Large intestine (tissue), 3 donors: ENCODE results near the gene UBB. TPM values are rescaled to one million over a fixed set of nuclear protein-coding genes. Genes with fewer than 3 reads are reported as not detected.

Experiments
- DNase-seq, 2 donors: peaks; one replicate each; pipeline versions ENCODE4 v3.0.0 to v3.0.0-alpha.2; 2013
- H3K27ac ChIP-seq: one replicate; pipeline ENCODE4 v1.5.1; 2013; ENCODE audit warnings: low read length
- H3K27me3 ChIP-seq: 2 replicates; pipeline ENCODE4 v1.6.1; 2013; ENCODE audit warnings: low read length; ENCODE audit not compliant: control insufficient read depth, insufficient read depth
- H3K36me3 ChIP-seq: 2 replicates; pipeline ENCODE4 v1.6.1; 2013; ENCODE audit warnings: low read length; ENCODE audit not compliant: control insufficient read depth, insufficient read depth
- H3K4me1 ChIP-seq: one replicate; pipeline ENCODE4 v1.6.1; 2013; ENCODE audit warnings: low read length; ENCODE audit not compliant: control insufficient read depth, insufficient read depth
- H3K4me3 ChIP-seq: one replicate; pipeline ENCODE4 v1.5.1; 2013; ENCODE audit warnings: low read length
- H3K9me3 ChIP-seq: one replicate; pipeline ENCODE4 v1.6.1; 2013; ENCODE audit warnings: mild to moderate bottlenecking, low read depth, low read length, moderate library complexity; ENCODE audit not compliant: control insufficient read depth
- WGBS: methylation state at CpG from one replicate; pipeline ENCODE4 v1.1.5; 2013; ENCODE audit warnings: low lambda C conversion rate; ENCODE audit not compliant: insufficient coverage; 5-methylcytosine and 5-hydroxymethylcytosine counted together
- polyA plus RNA-seq: library from polyadenylated mRNA; unstranded; fragments of 120-200 nt; gene quantifications from one replicate; pipeline ENCODE4 v1.2.1, GENCODE V29; 2013

UBB gene
- polyA plus RNA-seq, 1 donor: 1,870 TPM

GRCh38 chr17:16417399-16417798, 36.5 kb downstream of the UBB start:
- no peaks in the 10 kb centered on the region for H3K9me3 ChIP-seq
- H3K36me3 ChIP-seq: no peaks in the 10 kb centered on the region
- no peak for DNase-seq
- 92% methylated on average over 2 of the region's 7 CpGs for WGBS
- H3K4me3 ChIP-seq: no peak overlapping the region
- H3K4me1 ChIP-seq: peaks cover 5% of the 10 kb centered on the region
- H3K27ac ChIP-seq: no peak overlapping the region
- H3K27me3 ChIP-seq: no peaks in the 10 kb centered on the region

DNA sequence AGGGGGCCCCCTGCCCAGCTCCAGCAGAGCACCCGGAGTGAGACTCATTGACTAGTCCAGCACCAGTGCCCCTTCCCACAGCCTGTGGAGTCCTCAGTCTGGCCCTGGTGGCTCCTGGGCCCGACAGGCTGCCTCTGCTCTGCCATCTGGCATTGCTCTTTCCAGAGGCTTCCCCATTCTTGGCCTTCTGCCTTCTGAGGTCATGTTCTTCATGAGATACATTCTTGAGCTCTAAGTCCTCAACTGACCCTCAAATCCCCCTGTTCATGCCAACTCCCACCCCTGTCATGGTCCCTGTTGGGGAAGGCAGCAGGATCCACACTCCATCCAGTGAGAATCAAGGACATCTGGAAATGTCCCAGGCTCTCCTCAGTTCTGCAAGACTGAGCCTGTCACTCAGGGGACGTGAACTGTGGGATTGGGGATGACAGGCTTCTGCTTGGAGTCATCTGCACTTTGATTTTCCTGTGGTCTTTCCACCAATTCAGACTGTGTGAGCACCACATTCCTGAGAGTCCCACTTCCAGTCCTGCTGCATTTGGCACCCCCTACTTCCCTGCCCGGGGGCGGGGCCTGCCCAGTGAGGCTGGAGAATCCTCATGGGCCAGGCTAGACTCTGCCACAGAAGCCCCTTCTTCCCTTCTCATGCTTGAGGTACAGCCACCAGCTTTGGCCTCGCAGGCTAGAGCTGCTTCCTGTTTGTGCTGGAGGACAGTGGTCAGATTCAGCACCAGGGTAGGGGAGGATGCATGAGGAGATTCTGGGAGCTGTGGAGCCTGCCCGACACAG, 37.2 kb downstream of the UBB start:
- Histone ChIP-seq H3K36me3 (no peaks in the 10 kb centered on the region), H3K27me3 (no peaks in the 10 kb centered on the region), H3K4me1 (peaks cover 5% of the 10 kb centered on the region), H3K9me3 (no peaks in the 10 kb centered on the region), H3K27ac (no peak overlapping the region), H3K4me3 (no peak overlapping the region)
- no peak for DNase-seq
- WGBS: no CpG with 5 or more reads among the region's 7 CpGs

DNA sequence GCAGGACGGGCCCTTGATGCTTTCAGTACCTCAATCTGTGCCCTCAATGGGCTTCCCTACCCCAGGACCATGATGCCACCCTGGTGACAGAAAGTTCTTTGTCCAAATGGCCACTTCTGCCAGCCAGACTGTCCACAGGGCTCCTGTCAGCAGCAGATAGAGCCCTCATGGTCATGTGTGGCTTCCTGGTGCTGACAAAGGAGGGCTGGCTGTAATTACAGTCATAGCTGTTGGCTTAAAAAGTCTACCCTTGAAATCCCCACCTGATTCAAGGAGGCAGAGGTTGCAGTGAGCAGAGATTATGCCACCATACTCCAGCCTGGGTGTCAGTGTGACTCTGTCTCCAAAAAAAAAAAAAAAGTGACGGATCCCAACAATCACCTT, 37.8 kb downstream of the UBB start:
- Histone ChIP-seq H3K27ac (no peak overlapping the region), H3K27me3 (no peaks in the 10 kb centered on the region), H3K36me3 (no peaks in the 10 kb centered on the region), H3K4me1 (peaks cover 5% of the 10 kb centered on the region), H3K4me3 (no peak overlapping the region), H3K9me3 (no peaks in the 10 kb centered on the region)
- WGBS: no CpG with 5 or more reads among the region's 2 CpGs
- DNase-seq: no peak

GRCh38 chr17:16419074-16419928, 38.4 kb downstream of the UBB start:
- H3K27ac ChIP-seq: no peak overlapping the region
- WGBS: no CpG with 5 or more reads among the region's 8 CpGs
- no peaks in the 10 kb centered on the region for H3K36me3 ChIP-seq
- peaks cover 5% of the 10 kb centered on the region for H3K4me1 ChIP-seq
- no peaks in the 10 kb centered on the region for H3K9me3 ChIP-seq
- peak in 1 of 2 donors; percentile 44 for DNase-seq
- no peak overlapping the region for H3K4me3 ChIP-seq
- H3K27me3 ChIP-seq: no peaks in the 10 kb centered on the region

DNA sequence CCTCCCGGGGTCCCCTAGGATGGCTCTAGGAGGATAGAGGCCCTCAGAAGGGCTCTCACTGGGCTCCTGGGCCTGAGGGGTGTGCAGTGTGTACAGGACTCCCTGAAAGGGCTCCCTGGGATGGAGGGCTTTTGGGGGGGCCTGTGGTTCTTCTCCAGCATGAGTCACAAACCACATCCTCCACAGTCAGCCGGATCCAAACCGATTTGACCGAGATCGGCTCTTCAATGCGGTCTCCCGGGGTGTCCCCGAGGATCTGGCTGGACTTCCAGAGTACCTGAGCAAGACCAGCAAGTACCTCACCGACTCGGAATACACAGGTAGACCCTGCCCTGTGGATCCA, 39.0 kb downstream of the UBB start:
- DNase-seq: no peak
- Histone ChIP-seq H3K27me3 (no peaks in the 10 kb centered on the region), H3K36me3 (no peaks in the 10 kb centered on the region), H3K27ac (no peak overlapping the region), H3K4me1 (peaks cover 5% of the 10 kb centered on the region), H3K4me3 (no peak overlapping the region), H3K9me3 (no peaks in the 10 kb centered on the region)
- no CpG with 5 or more reads among the region's 10 CpGs for WGBS

DNA sequence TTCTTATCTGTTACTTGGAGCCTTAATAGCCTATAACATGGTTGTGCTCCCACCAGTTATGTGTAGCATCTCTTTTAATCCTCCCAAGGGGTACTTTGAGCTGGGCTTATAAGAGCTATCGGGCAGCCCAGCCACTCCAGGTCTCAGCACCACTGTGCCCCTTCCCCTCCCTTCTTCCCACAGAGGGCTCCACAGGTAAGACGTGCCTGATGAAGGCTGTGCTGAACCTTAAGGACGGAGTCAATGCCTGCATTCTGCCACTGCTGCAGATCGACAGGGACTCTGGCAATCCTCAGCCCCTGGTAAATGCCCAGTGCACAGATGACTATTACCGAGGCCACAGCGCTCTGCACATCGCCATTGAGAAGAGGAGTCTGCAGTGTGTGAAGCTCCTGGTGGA, 41.5 kb downstream of the UBB start:
- Histone ChIP-seq H3K9me3 (no peaks in the 10 kb centered on the region), H3K27me3 (no peaks in the 10 kb centered on the region), H3K4me3 (no peak overlapping the region), H3K27ac (no peak overlapping the region), H3K36me3 (no peaks in the 10 kb centered on the region), H3K4me1 (peaks cover 2% of the 10 kb centered on the region)
- no peak for DNase-seq
- no CpG with 5 or more reads among the region's 7 CpGs for WGBS

GRCh38 chr17:16423226-16423872, 42.5 kb downstream of the UBB start:
- no peaks in the 10 kb centered on the region for H3K27me3 ChIP-seq
- H3K27ac ChIP-seq: no peak overlapping the region
- H3K4me1 ChIP-seq: peaks cover 6% of the 10 kb centered on the region
- no peaks in the 10 kb centered on the region for H3K9me3 ChIP-seq
- no CpG with 5 or more reads among the region's 10 CpGs for WGBS
- no peaks in the 10 kb centered on the region for H3K36me3 ChIP-seq
- no peak for DNase-seq
- H3K4me3 ChIP-seq: no peak overlapping the region

DNA sequence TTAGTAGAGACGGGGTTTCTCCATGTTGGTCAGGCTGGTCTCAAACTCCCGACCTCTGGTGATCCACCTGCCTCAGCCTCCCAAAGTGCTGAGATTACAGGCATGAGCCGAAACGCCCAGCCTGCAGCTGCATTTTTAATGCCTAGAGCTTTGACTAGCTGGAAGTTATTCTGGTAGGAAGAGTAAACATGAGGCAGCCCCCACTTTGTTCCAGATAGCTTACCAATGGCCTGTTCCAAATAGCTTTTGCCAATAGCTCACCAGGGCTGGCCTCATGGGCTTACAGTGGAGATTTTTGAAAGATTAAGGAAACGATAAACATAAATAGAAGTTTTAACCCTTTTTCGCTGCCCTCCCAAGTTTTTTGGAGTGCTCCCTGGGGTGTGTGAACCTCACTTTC, 44.3 kb downstream of the UBB start:
- Histone ChIP-seq H3K4me1 (peaks cover 7% of the 10 kb centered on the region), H3K4me3 (no peak overlapping the region), H3K27me3 (no peaks in the 10 kb centered on the region), H3K9me3 (no peaks in the 10 kb centered on the region), H3K36me3 (no peaks in the 10 kb centered on the region), H3K27ac (no peak overlapping the region)
- no peak for DNase-seq
- WGBS: 83% methylated on average over 2 of the region's 6 CpGs

GRCh38 chr17:16425698-16426659, 45.1 kb downstream of the UBB start:
- Histone ChIP-seq H3K27ac (no peak overlapping the region), H3K9me3 (no peaks in the 10 kb centered on the region), H3K4me1 (peaks cover 7% of the 10 kb centered on the region), H3K27me3 (no peaks in the 10 kb centered on the region), H3K4me3 (no peak overlapping the region), H3K36me3 (no peaks in the 10 kb centered on the region)
- peak in 1 of 2 donors; percentile 36 for DNase-seq
- WGBS: no CpG with 5 or more reads among the region's 20 CpGs

DNA sequence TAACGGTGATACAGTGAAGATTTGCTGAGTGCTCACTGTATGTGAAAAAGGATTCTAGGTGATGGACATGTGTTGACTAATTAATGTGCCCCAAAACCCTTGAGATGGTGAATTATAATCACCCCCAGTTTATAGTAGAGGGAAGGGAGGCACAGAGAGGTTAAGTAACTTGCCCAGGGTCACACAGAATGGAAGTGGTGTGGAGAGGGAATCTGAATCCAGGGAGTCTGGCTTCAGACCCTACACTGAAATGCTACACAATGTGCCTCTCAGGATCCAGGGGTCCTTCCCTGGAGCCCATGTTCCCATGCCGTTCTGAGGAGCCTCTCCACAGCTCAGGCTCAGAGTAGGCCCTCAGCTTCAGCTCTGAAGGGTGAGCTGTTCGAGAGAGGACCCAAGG, 46.1 kb downstream of the UBB start:
- no peaks in the 10 kb centered on the region for H3K27me3 ChIP-seq
- no peaks in the 10 kb centered on the region for H3K36me3 ChIP-seq
- DNase-seq: no peak
- H3K27ac ChIP-seq: no peak overlapping the region
- no CpG with 5 or more reads among the region's 3 CpGs for WGBS
- no peak overlapping the region for H3K4me3 ChIP-seq
- H3K4me1 ChIP-seq: peaks cover 7% of the 10 kb centered on the region
- H3K9me3 ChIP-seq: no peaks in the 10 kb centered on the region
